Panc1 (cell line): ENCODE data around the gene IL2RG. TPM values are rescaled to one million over a fixed set of nuclear protein-coding genes. Genes with fewer than 3 reads are reported as not detected.

Source experiments
- ATAC-seq: fragments of 200-7000 bp; cut with Tn5 transposase; 2 replicates; pipeline ENCODE4 v1.9.1; 2020; ENCODE audit warnings: mild to moderate bottlenecking, moderate library complexity
- BruUV-seq: library from RNA; stranded (reverse); fragments of 400-500 nt; replicated peaks from 2 replicates; lab custom pipeline; 2021; lab: Mats Ljungman, UMichigan
- CTCF ChIA-PET: fragments of 300-600 bp; sonication (Branson Sonifier 250); formaldehyde crosslinking; loops from one replicate; lab custom pipeline; 2022; ENCODE audit warnings: antibody characterized with exemption; lab: Charles Lee
- POLR2A ChIA-PET: fragments of 300-600 bp; sonication (Branson Sonifier 250); formaldehyde crosslinking; loops from one replicate; lab custom pipeline; 2022; ENCODE audit warnings: antibody characterized with exemption; lab: Charles Lee
- DNase-seq: peaks from one replicate; pipeline ENCODE4 v3.0.0-alpha.2; 2010; ENCODE audit warnings: low read depth, low spot score
- H3K27ac ChIP-seq: 2 replicates; pipeline ENCODE4 v1.5.1; 2011; ENCODE audit warnings: mild to moderate bottlenecking, low read length, inconsistent platforms
- H3K27me3 ChIP-seq: fragments of 200-500 bp; sonication (Bioruptor generic); 2 replicates; pipeline ENCODE4 v1.6.0; 2014; ENCODE audit warnings: low read length, inconsistent platforms; ENCODE audit not compliant: control insufficient read depth, insufficient read depth
- H3K36me3 ChIP-seq: fragments of 200-500 bp; sonication (Bioruptor generic); 2 replicates; pipeline ENCODE4 v1.5.1; 2014; ENCODE audit warnings: inconsistent platforms, mild to moderate bottlenecking, low read length, moderate library complexity; ENCODE audit not compliant: control insufficient read depth, insufficient read depth
- H3K4me1 ChIP-seq: 2 replicates; pipeline ENCODE4 v1.5.1; 2011; ENCODE audit warnings: inconsistent platforms, mild to moderate bottlenecking, low read length, moderate library complexity; ENCODE audit not compliant: control insufficient read depth, insufficient read depth
- H3K4me3 ChIP-seq, 2 experiments: 2 replicates each; pipeline ENCODE4 v1.5.1; 2011 to 2012; ENCODE audit warnings: low read depth in 2 of 2, low read length in 2 of 2, mild to moderate bottlenecking in 2 of 2, inconsistent platforms in 1 of 2, moderate library complexity in 1 of 2
- H3K9me3 ChIP-seq: fragments of 200-500 bp; sonication (Bioruptor generic); 2 replicates; pipeline ENCODE4 v1.5.1; 2014; ENCODE audit warnings: low read depth, mild to moderate bottlenecking, inconsistent platforms, low read length, moderate library complexity; ENCODE audit not compliant: control insufficient read depth, insufficient read depth
- POLR2AphosphoS5 ChIP-seq: IDR thresholded peaks from 2 replicates; pipeline ENCODE4 v1.6.1; 2012; ENCODE audit warnings: mild to moderate bottlenecking, low read depth, low read length, moderate library complexity
- REST ChIP-seq, 2 experiments: IDR thresholded peaks; 2 replicates each; pipeline ENCODE4 v1.6.1; 2011 to 2012; ENCODE audit warnings: low read depth in 2 of 2, control low read depth in 1 of 2, low read length in 1 of 2, mild to moderate bottlenecking in 1 of 2, moderate library complexity in 1 of 2; ENCODE audit not compliant: insufficient read depth in 1 of 2
- SIN3A ChIP-seq: IDR thresholded peaks from 2 replicates; pipeline ENCODE4 v1.6.1; 2012; ENCODE audit warnings: low read depth, mild to moderate bottlenecking, low read length, moderate library complexity, borderline replicate concordance; ENCODE audit not compliant: insufficient read depth
- TCF7L2 ChIP-seq: IDR thresholded peaks from 2 replicates; pipeline ENCODE4 v1.6.1; 2011; ENCODE audit warnings: mild to moderate bottlenecking, low read depth, low read length, inconsistent platforms
- in situ Hi-C: cut with HindIII; loops from 2 replicates; pipeline ENCODE4 v1.10.0; 2016; ENCODE audit warnings: low sequenced_read_pairs, low pct_unique_long_range_greater_than_20kb
- intact Hi-C: fragments of 100-400 bp; cut with micrococcal nuclease; formaldehyde crosslinking; loops from one replicate; pipeline ENCODE4 v1.10.0; 2022; ENCODE audit not compliant: unreplicated experiment
- total RNA-seq: library from RNA; stranded (reverse); gene quantifications from one replicate; pipeline ENCODE4 v1.2.1, GENCODE V29; 2021; ENCODE audit not compliant: unreplicated experiment
- TF ChIP-seq, protein P1 (sequence below): fragments of 450-650 bp; IDR thresholded peaks from 2 replicates; pipeline ENCODE4 v1.5.1; 2017; ENCODE audit warnings: mild to moderate bottlenecking

The IL2RG gene
- total RNA-seq, 1 experiment from 2014 or later, result 0.28 TPM

- DNase-seq (no peak), ATAC-seq (no peak)
- H3K9me3 ChIP-seq, result no peaks in the 10 kb centered on the region
- intact Hi-C loops, result no loop called here
- no peaks in the 10 kb centered on the region for H3K36me3 ChIP-seq
- H3K27ac ChIP-seq, result no peak overlapping the region
- in situ Hi-C loops, result no loop called here
- H3K27me3 ChIP-seq, result peaks cover 2% of the 10 kb centered on the region; the same call in 1 of the 2 replicates
- H3K4me1 ChIP-seq, result peaks cover 4% of the 10 kb centered on the region; the same call in 1 of the 2 replicates
- CTCF ChIA-PET, result interaction anchor here (0.7 kb wide), 1 partner anchor 70 kb away, joined by 3 read pairs; no protein-coding TSS in a partner anchor
- POLR2A ChIA-PET, result interaction anchor here (0.7 kb wide), 1 partner anchor 103 kb away, joined by 3 read pairs; no protein-coding TSS in a partner anchor
- no TSS peak for BruUV-seq
- TF ChIP-seq REST (IDR thresholded peaks at IDR 0.05; ENCODE audit: insufficient read depth in 1 of 2, low read depth in 2 of 2, low read length in 1 of 2), result no peak
- no peak for TF ChIP-seq SIN3A
- TF ChIP-seq, protein P1, sequence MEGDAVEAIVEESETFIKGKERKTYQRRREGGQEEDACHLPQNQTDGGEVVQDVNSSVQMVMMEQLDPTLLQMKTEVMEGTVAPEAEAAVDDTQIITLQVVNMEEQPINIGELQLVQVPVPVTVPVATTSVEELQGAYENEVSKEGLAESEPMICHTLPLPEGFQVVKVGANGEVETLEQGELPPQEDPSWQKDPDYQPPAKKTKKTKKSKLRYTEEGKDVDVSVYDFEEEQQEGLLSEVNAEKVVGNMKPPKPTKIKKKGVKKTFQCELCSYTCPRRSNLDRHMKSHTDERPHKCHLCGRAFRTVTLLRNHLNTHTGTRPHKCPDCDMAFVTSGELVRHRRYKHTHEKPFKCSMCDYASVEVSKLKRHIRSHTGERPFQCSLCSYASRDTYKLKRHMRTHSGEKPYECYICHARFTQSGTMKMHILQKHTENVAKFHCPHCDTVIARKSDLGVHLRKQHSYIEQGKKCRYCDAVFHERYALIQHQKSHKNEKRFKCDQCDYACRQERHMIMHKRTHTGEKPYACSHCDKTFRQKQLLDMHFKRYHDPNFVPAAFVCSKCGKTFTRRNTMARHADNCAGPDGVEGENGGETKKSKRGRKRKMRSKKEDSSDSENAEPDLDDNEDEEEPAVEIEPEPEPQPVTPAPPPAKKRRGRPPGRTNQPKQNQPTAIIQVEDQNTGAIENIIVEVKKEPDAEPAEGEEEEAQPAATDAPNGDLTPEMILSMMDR, result no peak
- TF ChIP-seq POLR2AphosphoS5, result no peak
- no peak for TF ChIP-seq TCF7L2
- H3K4me3 ChIP-seq, result no peak overlapping the region
These were observed 8.0 kb downstream of the IL2RG start for GRCh38 chrX:71103110-71103983.

DNA sequence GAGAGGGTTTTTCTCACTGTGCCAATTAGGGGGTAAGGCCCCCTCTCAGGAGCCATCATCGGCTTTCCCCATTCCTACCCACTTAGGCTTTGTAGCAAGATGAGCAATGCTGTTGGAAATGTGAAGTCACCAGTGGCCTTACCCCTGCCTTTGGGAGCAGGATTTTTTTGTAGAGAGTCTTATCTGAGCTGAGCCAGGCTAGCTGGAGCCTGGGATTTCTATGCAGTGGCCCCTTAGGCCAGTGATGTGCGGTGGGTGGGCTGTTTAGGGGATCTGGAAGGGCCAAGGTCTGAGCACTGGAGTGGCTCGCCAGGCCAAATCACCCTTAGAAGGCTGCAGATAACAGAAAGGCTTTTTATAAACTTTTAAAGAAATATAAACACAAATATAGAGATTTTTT is 9.1 kb downstream of the IL2RG start:
- ChIA-PET POLR2A (no interaction called here), CTCF (interaction anchor here (0.6 kb wide), 1 partner anchor 96 kb away, joined by 7 read pairs; no protein-coding TSS in a partner anchor)
- no peaks in the 10 kb centered on the region for H3K9me3 ChIP-seq
- DNase-seq (no peak), ATAC-seq (no peak)
- H3K4me1 ChIP-seq, result peaks cover 4% of the 10 kb centered on the region; the same call in 1 of the 2 replicates
- BruUV-seq, result no TSS peak
- TF ChIP-seq TCF7L2 (no peak), REST (IDR thresholded peaks at IDR 0.05; ENCODE audit: insufficient read depth in 1 of 2, low read depth in 2 of 2, low read length in 1 of 2) (no peak), POLR2AphosphoS5 (no peak), SIN3A (no peak)
- TF ChIP-seq, protein P1, result no peak
- intact Hi-C loops, result no loop called here
- H3K36me3 ChIP-seq, result no peaks in the 10 kb centered on the region
- in situ Hi-C loops, result no loop called here
- H3K27me3 ChIP-seq, result peaks cover 4% of the 10 kb centered on the region
- H3K27ac ChIP-seq, result no peak overlapping the region
- H3K4me3 ChIP-seq, result no peak overlapping the region
